K562 (cell line): ENCODE measurements around the gene SERPIND1. TPM values are rescaled to one million over a fixed set of nuclear protein-coding genes. Genes with fewer than 3 reads are reported as not detected.

Experiments used
- ATAC-seq: fragments of 200-7000 bp; cut with Tn5 transposase; 3 replicates; pipeline ENCODE4 v1.9.1; 2020; ENCODE audit warnings: moderate library complexity
- BruUV-seq: library from RNA; stranded (reverse); fragments of 400-500 nt; replicated peaks from 2 replicates; lab custom pipeline; 2021; lab: Mats Ljungman, UMichigan
- CTCF ChIA-PET: fragments of 300-600 bp; formaldehyde crosslinking; extraction: SDS; loops from one replicate; lab custom pipeline; 2021; ENCODE audit warnings: low intra/inter-chr PET ratio; lab: Yijun Ruan, JAX
- POLR2A ChIA-PET: fragments of 300-600, 350-650 bp; sonication (Branson Sonifier 250); formaldehyde crosslinking; extraction: SDS; loops from one replicate; lab custom pipeline; 2021; ENCODE audit warnings: antibody characterized with exemption, inconsistent platforms; lab: Yijun Ruan, JAX
- DNase-seq, 4 experiments: peaks; one replicate each; pipeline versions ENCODE4 v3.0.0 to v3.0.0-alpha.2; 2011 to 2018; ENCODE audit warnings: low spot score in 3 of 4, mixed read lengths in 3 of 4; ENCODE audit errors: extremely low read depth in 1 of 4
- FAIRE-seq: peaks from 2 replicates; lab custom pipeline; 2011; peaks lifted over from hg19 to GRCh38; lab: Jason Lieb, UNC
- H2AFZ ChIP-seq: 2 replicates; pipeline ENCODE4 v1.6.0; 2011; ENCODE audit warnings: low read depth, low read length, control low read depth, inconsistent platforms
- H3K27ac ChIP-seq: fragments of 200-600 bp; 3 replicates; pipeline ENCODE4 v1.8.0; 2011; ENCODE audit warnings: low read depth, mild to moderate bottlenecking, control low read depth, inconsistent platforms, low read length, moderate library complexity, mixed read lengths; ENCODE audit errors: extremely low read depth
- H3K27me3 ChIP-seq, 2 experiments: fragments of 300-600 bp in 1 of 2; 2 replicates in 1 of 2; 3 replicates in 1 of 2; pipeline versions ENCODE4 v1.6.0 to v1.8.0; 2011; ENCODE audit warnings: inconsistent platforms in 2 of 2, low read length in 2 of 2, mild to moderate bottlenecking in 1 of 2, mixed read lengths in 1 of 2, moderate library complexity in 1 of 2; ENCODE audit not compliant: control insufficient read depth in 2 of 2, insufficient read depth in 2 of 2
- H3K36me3 ChIP-seq: fragments of 300-600 bp; 3 replicates; pipeline ENCODE4 v1.8.0; 2011; ENCODE audit warnings: mild to moderate bottlenecking, low read length, inconsistent platforms; ENCODE audit not compliant: control insufficient read depth, insufficient read depth
- H3K4me1 ChIP-seq, 2 experiments: fragments of 200-600 bp in 1 of 2; replicated peaks in 1 of 2; 2 replicates in 1 of 2; 3 replicates in 1 of 2; pipeline versions ENCODE4 v1.5.1 to v1.8.0; 2011; ENCODE audit warnings: inconsistent platforms in 2 of 2, low read length in 2 of 2, mild to moderate bottlenecking in 1 of 2, mixed read lengths in 1 of 2, moderate library complexity in 1 of 2; ENCODE audit not compliant: control insufficient read depth in 2 of 2, insufficient read depth in 2 of 2
- H3K4me2 ChIP-seq: 2 replicates; pipeline ENCODE4 v1.6.1; 2011; ENCODE audit warnings: low read length, control low read depth, inconsistent platforms, mixed read lengths; ENCODE audit not compliant: insufficient read depth
- H3K4me3 ChIP-seq: fragments of 200-600 bp; sonication (generic), shearing (Covaris generic); 2 replicates; pipeline ENCODE4 v1.5.1; 2016; ENCODE audit warnings: control low read depth, inconsistent platforms
- H3K79me2 ChIP-seq: fragments of 200-600 bp; 3 replicates; pipeline ENCODE4 v1.8.0; 2011; ENCODE audit warnings: low read length, inconsistent platforms; ENCODE audit not compliant: control insufficient read depth, insufficient read depth
- H3K9ac ChIP-seq, 2 experiments: 2 replicates each; pipeline versions ENCODE4 v1.6.0 to v1.6.1; 2011; ENCODE audit warnings: low read depth in 2 of 2, low read length in 2 of 2, control low read depth in 1 of 2, inconsistent platforms in 1 of 2, mild to moderate bottlenecking in 1 of 2, mixed read lengths in 1 of 2; ENCODE audit not compliant: insufficient read depth in 1 of 2
- H3K9me1 ChIP-seq: one replicate; pipeline ENCODE4 v1.6.0; 2011; ENCODE audit warnings: inconsistent platforms, mild to moderate bottlenecking, low read length, moderate library complexity; ENCODE audit not compliant: control insufficient read depth, insufficient read depth
- H3K9me3 ChIP-seq: replicated peaks from 2 replicates; pipeline ENCODE4 v1.5.1; 2011; ENCODE audit warnings: low read depth, low read length, inconsistent platforms; ENCODE audit not compliant: control insufficient read depth, insufficient read depth
- H4K20me1 ChIP-seq: replicated peaks from 2 replicates; pipeline ENCODE4 v1.6.1; 2011; ENCODE audit warnings: low read length, inconsistent platforms, mixed read lengths; ENCODE audit not compliant: control insufficient read depth, insufficient read depth
- EHMT2 ChIP-seq: fragments of 450-650 bp; IDR thresholded peaks from 2 replicates; pipeline ENCODE4 v1.6.1; 2018; ENCODE audit warnings: antibody characterized with exemption
- JUN ChIP-seq, 2 experiments: sonication (generic) in 1 of 2; formaldehyde crosslinking in 1 of 2; IDR thresholded peaks; 2 replicates each; pipeline versions ENCODE4 v1.6.1 to v1.8.0; 2012 to 2022; ENCODE audit warnings: borderline replicate concordance in 2 of 2, mild to moderate bottlenecking in 2 of 2, improper control_type of control experiment in 1 of 2, low read depth in 1 of 2, low read length in 1 of 2, missing genetic modification reagents in 1 of 2
- JUND ChIP-seq, 2 experiments: IDR thresholded peaks; 2 replicates in 1 of 2; 3 replicates in 1 of 2; pipeline ENCODE4 v1.6.1; 2011; ENCODE audit warnings: borderline replicate concordance in 2 of 2, low read depth in 2 of 2, low read length in 2 of 2, improper control_type of control experiment in 1 of 2, missing biosample characterization in 1 of 2, missing genetic modification characterization in 1 of 2, missing genetic modification reagents in 1 of 2
- PHF8 ChIP-seq: fragments of 200-600 bp; sonication (generic); IDR thresholded peaks from 2 replicates; pipeline ENCODE4 v1.6.1; 2012; ENCODE audit warnings: mixed run types, mild to moderate bottlenecking, inconsistent platforms, low read length, moderate library complexity, borderline replicate concordance
- RBM22 ChIP-seq: fragments of 200-400 bp; formaldehyde crosslinking; IDR thresholded peaks from 2 replicates; pipeline ENCODE4 v1.6.1; 2018; ENCODE audit warnings: low read length, low read depth; ENCODE audit not compliant: poor library complexity, severe bottlenecking
- RCOR1 ChIP-seq, 2 experiments: IDR thresholded peaks; 2 replicates each; pipeline ENCODE4 v1.6.1; 2012; ENCODE audit warnings: low read depth in 2 of 2, low read length in 2 of 2, borderline replicate concordance in 1 of 2, improper control_type of control experiment in 1 of 2
- TAF9B ChIP-seq: fragments of 450-650 bp; IDR thresholded peaks from 2 replicates; pipeline ENCODE4 v1.6.1; 2018; ENCODE audit warnings: mild to moderate bottlenecking; ENCODE audit not compliant: partially characterized antibody
- WGBS: fragments of 100-300 bp; shearing (Covaris generic); methylation state at CpG from one replicate; pipeline ENCODE4 v1.1.6; 2016; ENCODE audit warnings: low coverage, mixed read lengths; ENCODE audit not compliant: insufficient coverage; ENCODE audit errors: missing lambda C conversion rate; 5-methylcytosine and 5-hydroxymethylcytosine counted together
- in situ Hi-C: fragments of 300-500 bp; cut with MboI; formaldehyde crosslinking; loops from 4 replicates; pipeline ENCODE4 v1.15.0; 2018; ENCODE audit warnings: inconsistent platforms, mixed read lengths
- intact Hi-C: fragments of 100-400 bp; cut with micrococcal nuclease; formaldehyde crosslinking; loops from 2 replicates; pipeline ENCODE4 v1.14.2; 2022
- polyA plus RNA-seq, 8 experiments: library from polyadenylated mRNA; depleted of rRNA in 4 of 8; stranded (reverse) in 5 of 8; unstranded in 3 of 8; fragments of >200 nt; fragmentation: Nextera tagmentation in 2 of 8; fragmentation: Illumina TruSeq in 1 of 8; extraction: Ambion mirVana in 2 of 8; extraction: Trizol in 1 of 8; gene quantifications; 2 replicates each; pipeline versions ENCODE4 v1.2.1 to v1.2.3, GENCODE V29; 2011 to 2014; ENCODE audit warnings: inconsistent platforms in 1 of 8, missing spikeins in 1 of 8
- total RNA-seq, 7 experiments: library from RNA; depleted of rRNA in 6 of 7; stranded (reverse); fragments of >200 nt in 6 of 7; fragmentation: Illumina TruSeq in 2 of 7; extraction: Trizol in 2 of 7; gene quantifications; 2 replicates each; pipeline versions ENCODE4 v1.2.1 to v1.2.3, GENCODE V29; 2011 to 2021; ENCODE audit warnings: low replicate concordance in 1 of 7

Gene SERPIND1
- total and polyA plus RNA-seq, 9 of the 15 experiments (the other 6 are each of a cell fraction or from before 2014, with no cell fraction given) = 0.04 to 0.11 (median 0.09) TPM; not detected in 6

GRCh38 chr22:20779014-20779817, 5.3 kb downstream of the SERPIND1 start (continued):
- no peak for TF ChIP-seq RBM22

GRCh38 chr22:20779818-20780158, 5.9 kb downstream of the SERPIND1 start:
- H3K36me3 ChIP-seq = peaks cover 28% of the 10 kb centered on the region; the same call in 2 of the 3 replicates
- no TSS peak for BruUV-seq
- CTCF ChIA-PET = interaction anchor here (0.6 kb wide), 1 partner anchor 195 kb away, joined by 3 read pairs; no protein-coding TSS in a partner anchor
- no peak for ATAC-seq
- no peak for DNase-seq
- intact Hi-C loops = loop anchor here (5.0 kb wide), 4 partner anchors 37 to 203 kb away; partner anchors contain the start of gene LZTR1
- TF ChIP-seq EHMT2 (no peak), JUN (IDR thresholded peaks at IDR 0.05; ENCODE audit: borderline replicate concordance, low read depth, low read length) (peak; percentile 58; the same call in 1 of the 2 replicates), JUN (CRISPR knock-in tag; IDR thresholded peaks at IDR 0.05; ENCODE audit: borderline replicate concordance) (no peak), PHF8 (peak; percentile 13; the same call in 1 of the 2 replicates), TAF9B (no peak), RCOR1 (IDR thresholded peaks at IDR 0.05; ENCODE audit: borderline replicate concordance in 1 of 2, low read depth in 2 of 2, low read length in 2 of 2) (peak in 1 of 2 experiments; percentile 50; a peak in 1 of 4 replicates), JUND (IDR thresholded peaks at IDR 0.05; ENCODE audit: borderline replicate concordance, low read depth, low read length) (peak; percentile 68; the same call in 1 of the 2 replicates), JUND (tag; IDR thresholded peaks at IDR 0.05; ENCODE audit: borderline replicate concordance, low read depth, low read length) (no peak)
- TF ChIP-seq, all 486 proteins: peak for 4
- Histone ChIP-seq H3K79me2 (no peaks in the 10 kb centered on the region), H3K9me1 (peaks cover 12% of the 10 kb centered on the region), H2AFZ (no peak overlapping the region), H3K4me2 (no peak overlapping the region), H3K27me3 (no peaks in the 10 kb centered on the region), H3K4me1 (peaks cover 21 to 34% of the 10 kb centered on the region in 2 experiments), H3K27ac (no peak overlapping the region), H3K9ac (no peak overlapping the region), H3K9me3 (no peaks in the 10 kb centered on the region), H4K20me1 (peaks cover 81% of the 10 kb centered on the region), H3K4me3 (no peak overlapping the region)
- WGBS = 57% methylated on average over 5 of the region's 5 CpGs
- in situ Hi-C loops = loop anchor here (25.0 kb wide), 2 partner anchors 358 to 1942 kb away; no protein-coding TSS in a partner anchor
- POLR2A ChIA-PET = interaction anchor here (0.6 to 3.2 kb wide), 8 partner anchors 8 to 202 kb away, joined by 3 to 20 read pairs (median 4); partner anchors contain the start of gene LZTR1
- no peak for FAIRE-seq
